HL-60 (cell line): ENCODE results near the gene MBD3.

ENCODE experiments used
- DNase-seq, 2 experiments: peaks; one replicate each; pipeline ENCODE4 v3.0.0-alpha.2; 2010 to 2020; ENCODE audit warnings: low read depth in 1 of 2, low spot score in 1 of 2
- H3K27ac ChIP-seq: fragments of 250-450 bp; sonication (Bioruptor Pico); replicated peaks from 2 replicates; pipeline ENCODE4 v1.5.1; 2020; ENCODE audit warnings: mild to moderate bottlenecking, moderate library complexity
- H3K27me3 ChIP-seq: fragments of 250-450 bp; sonication (Bioruptor Pico); 2 replicates; pipeline ENCODE4 v1.5.1; 2021; ENCODE audit warnings: mild to moderate bottlenecking, moderate library complexity; ENCODE audit not compliant: insufficient read depth, poor library complexity, severe bottlenecking
- H3K4me3 ChIP-seq: replicated peaks from 2 replicates; pipeline ENCODE4 v1.5.1; 2011; ENCODE audit warnings: mild to moderate bottlenecking, control low read depth, low read length; ENCODE audit not compliant: insufficient read depth
- CTCF ChIP-seq: IDR thresholded peaks from one replicate; pipeline ENCODE4 v1.5.1; 2011; ENCODE audit warnings: low read length, control low read depth, inconsistent platforms; ENCODE audit not compliant: insufficient read depth
- GABPA ChIP-seq: IDR thresholded peaks from 2 replicates; pipeline ENCODE4 v1.6.1; 2012; ENCODE audit warnings: low read depth
- POLR2AphosphoS5 ChIP-seq: IDR thresholded peaks from 2 replicates; pipeline ENCODE4 v1.6.1; 2012; ENCODE audit warnings: low read depth
- SPI1 ChIP-seq: IDR thresholded peaks from 2 replicates; pipeline ENCODE4 v1.6.1; 2012; ENCODE audit warnings: low read depth, mild to moderate bottlenecking, borderline replicate concordance
- TF ChIP-seq, protein P1 (sequence below): IDR thresholded peaks from 2 replicates; pipeline ENCODE4 v1.6.1; 2012; ENCODE audit warnings: low read depth; ENCODE audit not compliant: insufficient replicate concordance

MBD3 gene

DNA sequence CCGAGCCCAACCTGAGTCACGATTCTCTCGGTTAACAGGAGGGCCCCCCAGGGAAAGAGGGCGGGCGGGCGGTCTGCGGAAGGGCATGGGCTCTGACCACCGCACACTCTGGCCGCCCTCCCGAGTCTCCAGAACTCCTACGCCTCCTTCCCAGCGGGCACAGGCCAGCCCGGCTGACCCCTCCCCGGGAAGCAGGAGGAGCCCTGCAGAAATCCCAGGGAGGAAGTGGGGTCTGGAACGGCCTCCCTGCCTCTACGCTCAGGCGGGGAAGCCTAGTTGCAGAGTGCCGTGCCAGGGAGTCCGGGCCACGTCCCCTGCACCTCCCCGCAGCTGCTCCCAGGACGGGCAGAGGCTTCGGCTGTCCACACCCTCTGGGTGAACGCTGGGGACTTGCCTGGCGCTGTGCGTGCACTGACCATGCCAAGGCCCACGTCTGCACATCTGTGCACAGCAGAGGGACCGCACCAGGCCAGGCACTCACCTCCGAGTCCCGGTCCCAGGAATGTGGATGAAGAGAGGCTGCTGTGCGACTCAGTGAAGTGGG, 39.0 kb upstream of the MBD3 start:
- TF ChIP-seq SPI1 (no peak), POLR2AphosphoS5 (no peak), CTCF (no peak), GABPA (no peak)
- TF ChIP-seq, protein P1, sequence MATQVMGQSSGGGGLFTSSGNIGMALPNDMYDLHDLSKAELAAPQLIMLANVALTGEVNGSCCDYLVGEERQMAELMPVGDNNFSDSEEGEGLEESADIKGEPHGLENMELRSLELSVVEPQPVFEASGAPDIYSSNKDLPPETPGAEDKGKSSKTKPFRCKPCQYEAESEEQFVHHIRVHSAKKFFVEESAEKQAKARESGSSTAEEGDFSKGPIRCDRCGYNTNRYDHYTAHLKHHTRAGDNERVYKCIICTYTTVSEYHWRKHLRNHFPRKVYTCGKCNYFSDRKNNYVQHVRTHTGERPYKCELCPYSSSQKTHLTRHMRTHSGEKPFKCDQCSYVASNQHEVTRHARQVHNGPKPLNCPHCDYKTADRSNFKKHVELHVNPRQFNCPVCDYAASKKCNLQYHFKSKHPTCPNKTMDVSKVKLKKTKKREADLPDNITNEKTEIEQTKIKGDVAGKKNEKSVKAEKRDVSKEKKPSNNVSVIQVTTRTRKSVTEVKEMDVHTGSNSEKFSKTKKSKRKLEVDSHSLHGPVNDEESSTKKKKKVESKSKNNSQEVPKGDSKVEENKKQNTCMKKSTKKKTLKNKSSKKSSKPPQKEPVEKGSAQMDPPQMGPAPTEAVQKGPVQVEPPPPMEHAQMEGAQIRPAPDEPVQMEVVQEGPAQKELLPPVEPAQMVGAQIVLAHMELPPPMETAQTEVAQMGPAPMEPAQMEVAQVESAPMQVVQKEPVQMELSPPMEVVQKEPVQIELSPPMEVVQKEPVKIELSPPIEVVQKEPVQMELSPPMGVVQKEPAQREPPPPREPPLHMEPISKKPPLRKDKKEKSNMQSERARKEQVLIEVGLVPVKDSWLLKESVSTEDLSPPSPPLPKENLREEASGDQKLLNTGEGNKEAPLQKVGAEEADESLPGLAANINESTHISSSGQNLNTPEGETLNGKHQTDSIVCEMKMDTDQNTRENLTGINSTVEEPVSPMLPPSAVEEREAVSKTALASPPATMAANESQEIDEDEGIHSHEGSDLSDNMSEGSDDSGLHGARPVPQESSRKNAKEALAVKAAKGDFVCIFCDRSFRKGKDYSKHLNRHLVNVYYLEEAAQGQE: no peak
- no peak overlapping the region for H3K4me3 ChIP-seq
- H3K27ac ChIP-seq: no peak overlapping the region
- no peaks in the 10 kb centered on the region for H3K27me3 ChIP-seq
- DNase-seq: no peak

DNA sequence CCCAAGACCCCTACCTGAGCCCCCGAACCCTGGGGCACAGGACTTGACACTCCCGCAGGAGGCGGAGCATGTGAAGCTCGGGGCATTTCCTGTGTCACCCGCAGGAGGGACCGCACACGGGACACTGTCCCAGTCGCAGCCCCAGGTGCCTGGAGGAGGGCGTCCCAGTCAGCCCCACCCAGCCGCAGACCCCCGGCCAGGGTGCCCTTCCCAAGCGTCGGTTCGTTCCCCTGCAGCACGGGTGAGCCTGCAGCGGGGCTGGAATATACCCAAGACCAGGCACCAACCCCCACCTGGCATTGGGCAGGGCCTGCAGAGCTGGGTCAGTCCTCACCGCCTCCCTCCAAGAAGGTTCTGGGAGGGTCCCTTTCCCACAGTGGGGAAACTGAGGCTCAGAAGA, 38.1 kb upstream of the MBD3 start:
- TF ChIP-seq CTCF (no peak), SPI1 (no peak)

DNA sequence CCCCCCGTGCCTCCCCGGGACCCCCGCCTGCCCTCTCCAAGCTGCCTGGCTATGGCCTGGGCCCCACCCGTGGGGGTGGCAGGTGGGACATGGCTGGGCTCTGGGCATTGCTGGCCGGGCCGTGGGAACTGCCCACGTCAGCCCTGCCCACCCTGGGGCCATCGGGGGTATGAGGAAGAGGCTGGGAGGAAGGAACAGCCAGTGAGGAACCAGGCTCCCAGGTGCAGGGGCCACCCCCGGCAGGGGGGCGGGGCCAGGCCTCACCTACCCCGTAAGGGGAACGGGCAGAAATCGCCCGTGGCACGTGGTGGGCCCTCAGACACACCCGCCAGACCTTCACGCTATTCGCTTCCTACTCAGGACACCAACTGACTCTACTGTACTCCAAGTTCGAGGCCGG, 37.3 kb upstream of the MBD3 start:
- no peak for TF ChIP-seq POLR2AphosphoS5
- no peak for TF ChIP-seq SPI1
- TF ChIP-seq CTCF: no peak
- TF ChIP-seq, protein P1: no peak
- no peak for TF ChIP-seq GABPA
- Histone ChIP-seq H3K27me3 (no peaks in the 10 kb centered on the region), H3K27ac (no peak overlapping the region), H3K4me3 (no peak overlapping the region)
- no peak for DNase-seq

More for the DNA sequence above, 38.1 kb upstream of the MBD3 start:
- H3K27ac ChIP-seq: no peak overlapping the region
- no peaks in the 10 kb centered on the region for H3K27me3 ChIP-seq
- no peak overlapping the region for H3K4me3 ChIP-seq
- no peak for DNase-seq

GRCh38 chr19:1629256-1629808, 36.7 kb upstream of the MBD3 start:
- no peak overlapping the region for H3K4me3 ChIP-seq
- no peak overlapping the region for H3K27ac ChIP-seq
- TF ChIP-seq CTCF (no peak), POLR2AphosphoS5 (no peak), GABPA (no peak), SPI1 (no peak)
- TF ChIP-seq, protein P1: no peak
- no peaks in the 10 kb centered on the region for H3K27me3 ChIP-seq
- DNase-seq: no peak
